ENCODE data around the gene GPD1.
"Not testable (repeated sequence)": the region's sequence is repeated elsewhere in the genome, so short reads cannot be mapped to it uniquely, and the experiment has no call there.

GPD1 gene

DNA sequence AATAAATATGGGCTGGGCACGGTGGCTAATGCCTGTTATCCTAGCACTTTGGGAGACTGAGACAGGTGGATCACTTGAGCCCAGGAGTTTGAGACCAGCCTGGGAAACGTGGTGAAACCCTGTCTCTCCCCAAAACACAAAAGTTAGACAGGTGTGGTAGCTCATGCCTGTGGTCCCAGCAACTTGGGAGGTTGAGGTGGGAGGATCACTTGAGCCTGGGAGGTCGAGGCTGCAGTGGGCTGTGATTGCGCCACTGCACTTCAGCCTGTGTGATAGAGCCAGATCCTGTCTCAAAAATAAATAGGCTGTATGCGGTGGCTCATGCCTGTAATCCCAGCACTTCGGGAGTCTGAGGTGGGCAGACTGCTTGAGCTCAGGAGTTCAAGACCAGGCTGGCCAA lies 44.2 kb downstream of the GPD1 start:
- not testable (repeated sequence) for H3K4me3 ChIP-seq (ENCODE audit: low read length); H3K4me1 ChIP-seq (ENCODE audit: control insufficient read depth, insufficient read depth, low read length); H3K36me3 ChIP-seq (ENCODE audit: insufficient read depth, low read length); H3K27me3 ChIP-seq (ENCODE audit: control insufficient read depth, insufficient read depth, low read length); H3K9ac ChIP-seq (ENCODE audit: low read depth, low read length); H3K9me3 ChIP-seq (replicated peaks; ENCODE audit: low read length); H3K4me2 ChIP-seq (ENCODE audit: low read length)

DNA sequence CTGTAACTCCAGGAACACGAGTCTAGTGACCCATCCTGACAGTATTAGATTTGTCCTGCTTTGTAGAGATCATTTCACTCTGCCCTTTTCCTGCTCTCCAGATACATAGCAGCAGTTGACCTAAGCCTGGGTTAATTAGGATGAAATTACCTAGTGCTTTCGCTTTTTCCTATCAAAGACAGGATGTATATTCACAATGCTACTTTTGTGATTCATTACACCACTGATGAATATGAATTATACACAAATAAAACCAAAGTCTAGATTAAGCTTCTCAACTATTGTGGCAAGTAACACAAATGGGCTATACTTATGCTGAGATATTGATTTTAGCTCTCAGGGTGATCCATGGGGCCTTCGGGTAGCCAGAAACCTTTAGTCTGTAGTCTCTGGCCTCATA lies 45.5 kb downstream of the GPD1 start:
- no peaks in the 10 kb centered on the region for H3K9me3 ChIP-seq (replicated peaks; ENCODE audit: low read length)
- no peak overlapping the region for H3K9ac ChIP-seq (ENCODE audit: low read depth, low read length)
- no peaks in the 10 kb centered on the region for H3K4me1 ChIP-seq (ENCODE audit: control insufficient read depth, insufficient read depth, low read length)
- no peak overlapping the region for H3K4me2 ChIP-seq (ENCODE audit: low read length)
- H3K36me3 ChIP-seq (ENCODE audit: insufficient read depth, low read length): peaks cover 2% of the 10 kb centered on the region
- H3K4me3 ChIP-seq (ENCODE audit: low read length): no peak overlapping the region
- H3K27me3 ChIP-seq (ENCODE audit: control insufficient read depth, insufficient read depth, low read length): no peaks in the 10 kb centered on the region

DNA sequence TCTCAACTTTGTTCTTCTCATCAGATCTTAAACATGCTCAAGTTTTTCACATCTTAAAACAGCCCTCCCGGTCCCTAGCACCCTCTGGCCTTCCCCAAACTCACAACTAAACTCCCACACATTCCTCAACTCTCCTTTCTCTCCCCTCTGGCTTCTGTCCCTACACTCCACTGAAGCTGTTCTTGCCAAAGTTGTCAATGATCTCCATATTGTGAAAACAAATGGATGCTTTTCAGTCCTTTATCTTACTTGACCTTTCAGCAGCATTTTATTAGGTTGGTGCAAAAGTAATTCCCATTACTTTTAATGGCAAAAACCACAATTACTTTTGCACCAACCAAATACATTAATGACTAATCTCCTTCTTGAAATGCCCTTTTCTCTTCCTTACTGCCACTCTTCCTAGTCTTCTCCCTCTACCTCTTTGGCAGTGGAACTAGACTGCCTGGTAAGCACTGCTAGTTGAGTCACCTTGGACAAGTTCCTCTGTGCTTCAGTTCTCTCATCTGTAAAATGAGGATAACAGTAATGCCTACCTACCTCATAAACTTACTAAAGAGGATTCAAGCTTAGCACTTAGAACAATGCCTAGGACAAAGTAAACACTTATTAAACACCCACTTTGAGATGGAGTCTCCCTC lies 47.4 kb downstream of the GPD1 start:
- Histone ChIP-seq H3K27me3 (ENCODE audit: control insufficient read depth, insufficient read depth, low read length) (no peaks in the 10 kb centered on the region), H3K4me3 (ENCODE audit: low read length) (no peak overlapping the region), H3K4me1 (ENCODE audit: control insufficient read depth, insufficient read depth, low read length) (no peaks in the 10 kb centered on the region), H3K9me3 (replicated peaks; ENCODE audit: low read length) (no peaks in the 10 kb centered on the region), H3K4me2 (ENCODE audit: low read length) (no peak overlapping the region), H3K9ac (ENCODE audit: low read depth, low read length) (no peak overlapping the region), H3K36me3 (ENCODE audit: insufficient read depth, low read length) (peaks cover 2% of the 10 kb centered on the region)

GRCh38 chr12:50154947-50155346 lies 51.1 kb downstream of the GPD1 start:
- not testable (repeated sequence) for H3K9ac ChIP-seq (ENCODE audit: low read depth, low read length); H3K36me3 ChIP-seq (ENCODE audit: insufficient read depth, low read length); H3K4me2 ChIP-seq (ENCODE audit: low read length)

DNA sequence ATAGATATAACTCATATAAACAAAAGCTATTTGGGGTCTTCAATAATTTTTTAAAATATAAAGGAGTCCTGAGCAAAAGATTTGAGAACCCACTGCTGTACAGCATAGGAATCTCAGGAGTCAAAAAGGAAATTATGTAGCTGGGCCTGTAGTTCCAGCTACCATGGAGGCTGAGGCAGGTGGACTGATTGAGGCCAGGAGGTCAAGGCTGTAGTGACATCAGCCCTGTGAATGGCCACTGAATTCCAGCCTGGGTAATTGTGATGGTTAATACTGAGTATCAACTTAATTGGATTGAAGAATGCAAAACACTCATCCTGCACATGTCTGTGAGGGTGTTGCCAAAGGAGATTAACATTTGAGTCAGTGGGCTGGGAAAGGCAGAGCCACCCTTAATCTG lies 52.8 kb downstream of the GPD1 start:
- Histone ChIP-seq H3K4me2 (ENCODE audit: low read length) (no peak overlapping the region), H3K36me3 (ENCODE audit: insufficient read depth, low read length) (peaks cover 6% of the 10 kb centered on the region), H3K27me3 (ENCODE audit: control insufficient read depth, insufficient read depth, low read length) (no peaks in the 10 kb centered on the region), H3K9me3 (replicated peaks; ENCODE audit: low read length) (no peaks in the 10 kb centered on the region), H3K4me1 (ENCODE audit: control insufficient read depth, insufficient read depth, low read length) (peaks cover 6% of the 10 kb centered on the region), H3K9ac (ENCODE audit: low read depth, low read length) (no peak overlapping the region), H3K4me3 (ENCODE audit: low read length) (no peak overlapping the region)

More at GRCh38 chr12:50154947-50155346, 51.1 kb downstream of the GPD1 start:
- not testable (repeated sequence) for H3K4me3 ChIP-seq (ENCODE audit: low read length); H3K27me3 ChIP-seq (ENCODE audit: control insufficient read depth, insufficient read depth, low read length); H3K4me1 ChIP-seq (ENCODE audit: control insufficient read depth, insufficient read depth, low read length); H3K9me3 ChIP-seq (replicated peaks; ENCODE audit: low read length)

- no peak overlapping the region for H3K9ac ChIP-seq (ENCODE audit: low read depth, low read length)
- no peaks in the 10 kb centered on the region for H3K9me3 ChIP-seq (replicated peaks; ENCODE audit: low read length)
- no peaks in the 10 kb centered on the region for H3K27me3 ChIP-seq (ENCODE audit: control insufficient read depth, insufficient read depth, low read length)
- H3K4me2 ChIP-seq (ENCODE audit: low read length): no peak overlapping the region
- H3K4me3 ChIP-seq (ENCODE audit: low read length): no peak overlapping the region
- H3K4me1 ChIP-seq (ENCODE audit: control insufficient read depth, insufficient read depth, low read length): peaks cover 6% of the 10 kb centered on the region
- peaks cover 6% of the 10 kb centered on the region for H3K36me3 ChIP-seq (ENCODE audit: insufficient read depth, low read length)
Observed at GRCh38 chr12:50157259-50157658, 53.5 kb downstream of the GPD1 start.

GRCh38 chr12:50160643-50161042 lies 56.8 kb downstream of the GPD1 start:
- H3K4me3 ChIP-seq (ENCODE audit: low read length): no peak overlapping the region
- no peaks in the 10 kb centered on the region for H3K9me3 ChIP-seq (replicated peaks; ENCODE audit: low read length)
- no peaks in the 10 kb centered on the region for H3K27me3 ChIP-seq (ENCODE audit: control insufficient read depth, insufficient read depth, low read length)
- no peak overlapping the region for H3K9ac ChIP-seq (ENCODE audit: low read depth, low read length)
- peaks cover 9% of the 10 kb centered on the region for H3K4me1 ChIP-seq (ENCODE audit: control insufficient read depth, insufficient read depth, low read length)
- H3K4me2 ChIP-seq (ENCODE audit: low read length): no peak overlapping the region
- peaks cover 6% of the 10 kb centered on the region for H3K36me3 ChIP-seq (ENCODE audit: insufficient read depth, low read length)
